Common myeloid progenitor, CD34-positive (primary cell): Measurements from ENCODE around the gene KLF9.

Experiments
- CTCF ChIA-PET: fragments of 350-600 bp; sonication (Branson Sonifier 250); formaldehyde crosslinking; loops from one replicate; lab custom pipeline; 2021; ENCODE audit warnings: antibody characterized with exemption; lab: Charles Lee
- POLR2A ChIA-PET: fragments of 350-600 bp; sonication (Branson Sonifier 250); formaldehyde crosslinking; loops from one replicate; lab custom pipeline; 2021; ENCODE audit warnings: antibody characterized with exemption; lab: Charles Lee
- DNase-seq, 3 donors: peaks; one replicate each; pipeline versions ENCODE4 v3.0.0 to v3.0.0-alpha.2; 2013
- H3K27ac ChIP-seq, 2 experiments: 1 replicate in 1 of 2; 2 replicates in 1 of 2; pipeline ENCODE4 v1.7.0; 2013; ENCODE audit warnings: inconsistent platforms in 2 of 2, low read length in 2 of 2, mild to moderate bottlenecking in 2 of 2, low read depth in 1 of 2, moderate library complexity in 1 of 2; ENCODE audit not compliant: severe bottlenecking in 2 of 2, insufficient read depth in 1 of 2, poor library complexity in 1 of 2
- H3K27me3 ChIP-seq, 5 experiments: replicated peaks in 2 of 5; 1 replicate in 3 of 5; 2 replicates in 2 of 5; pipeline versions ENCODE4 v1.6.1 to v1.7.0; 2013; ENCODE audit warnings: low read length in 4 of 5, mild to moderate bottlenecking in 2 of 5, moderate library complexity in 2 of 5, inconsistent platforms in 1 of 5; ENCODE audit not compliant: insufficient read depth in 5 of 5, control insufficient read depth in 4 of 5
- H3K36me3 ChIP-seq, 4 experiments: 1 replicate in 2 of 4; 2 replicates in 2 of 4; pipeline versions ENCODE4 v1.6.1 to v1.7.0; 2013; ENCODE audit warnings: low read length in 3 of 4, control low read depth in 1 of 4, mild to moderate bottlenecking in 1 of 4; ENCODE audit not compliant: control insufficient read depth in 4 of 4, insufficient read depth in 4 of 4
- H3K4me1 ChIP-seq, 4 experiments: 1 replicate in 3 of 4; 2 replicates in 1 of 4; pipeline versions ENCODE4 v1.6.1 to v1.7.1; 2013; ENCODE audit warnings: low read length in 3 of 4, mild to moderate bottlenecking in 3 of 4, control low read depth in 1 of 4, inconsistent platforms in 1 of 4, moderate library complexity in 1 of 4; ENCODE audit not compliant: control insufficient read depth in 4 of 4, insufficient read depth in 4 of 4; ENCODE audit errors: control extremely low read depth in 1 of 4
- H3K4me3 ChIP-seq, 7 experiments: 1 replicate in 4 of 7; 2 replicates in 3 of 7; pipeline versions ENCODE4 v1.5.1 to v1.7.0; 2013; ENCODE audit warnings: mild to moderate bottlenecking in 7 of 7, low read length in 6 of 7, moderate library complexity in 6 of 7, inconsistent platforms in 2 of 7, low read depth in 2 of 7, control low read depth in 1 of 7; ENCODE audit not compliant: insufficient read depth in 4 of 7, control insufficient read depth in 1 of 7; ENCODE audit errors: extremely low read depth in 1 of 7
- H3K9me3 ChIP-seq, 5 experiments: 1 replicate in 4 of 5; 2 replicates in 1 of 5; pipeline versions ENCODE4 v1.6.1 to v1.7.1; 2013; ENCODE audit warnings: low read length in 4 of 5, mild to moderate bottlenecking in 2 of 5, inconsistent platforms in 1 of 5, low read depth in 1 of 5, moderate library complexity in 1 of 5; ENCODE audit not compliant: control insufficient read depth in 4 of 5, insufficient read depth in 2 of 5; ENCODE audit errors: control extremely low read depth in 1 of 5
- WGBS: methylation state at CpG from one replicate; pipeline ENCODE4 v1.1.5; 2013; ENCODE audit not compliant: insufficient coverage; 5-methylcytosine and 5-hydroxymethylcytosine counted together

KLF9 gene

GRCh38 chr9:70418822-70419555, 4.5 kb upstream of the KLF9 start:
- H3K9me3 ChIP-seq = no peaks in the 10 kb centered on the region
- no peaks in the 10 kb centered on the region for H3K36me3 ChIP-seq
- peak overlapping the region; percentile 84 to 96 for H3K27ac ChIP-seq
- H3K27me3 ChIP-seq = peaks cover 0 to 5% (median 0%) of the 10 kb centered on the region in 5 experiments
- WGBS = under 1% methylated on average over 54 of the region's 65 CpGs
- POLR2A ChIA-PET = interaction anchor here (0.9 to 4.0 kb wide), 3 partner anchors 15 to 66 kb away, joined by 3 to 16 read pairs (median 3); no protein-coding TSS in a partner anchor
- CTCF ChIA-PET = interaction anchor here (0.8 to 2.3 kb wide), 7 partner anchors 8 to 184 kb away, joined by 3 to 8 read pairs (median 3); no protein-coding TSS in a partner anchor
- peak overlapping the region; percentile 12 to 80 (median 65) for H3K4me3 ChIP-seq
- peaks cover 3 to 49% (median 43%) of the 10 kb centered on the region in 4 experiments for H3K4me1 ChIP-seq
- DNase-seq = peak; percentile 92 to 98 (median 96)

- WGBS = 94% methylated on average over 3 of the region's 5 CpGs
- ChIA-PET POLR2A (no interaction called here), CTCF (interaction anchor here (0.6 to 1.7 kb wide), 5 partner anchors 12 to 189 kb away, joined by 3 to 5 read pairs (median 4); no protein-coding TSS in a partner anchor)
- DNase-seq = no peak
- Histone ChIP-seq H3K4me1 (peaks cover 11 to 57% (median 46%) of the 10 kb centered on the region in 4 experiments), H3K9me3 (no peaks in the 10 kb centered on the region), H3K27me3 (peaks cover 0 to 21% (median 0%) of the 10 kb centered on the region in 5 experiments), H3K4me3 (no peak overlapping the region), H3K27ac (no peak overlapping the region), H3K36me3 (no peaks in the 10 kb centered on the region)
These were observed 1.0 kb upstream of the KLF9 start for GRCh38 chr9:70415476-70415875.

- ChIA-PET CTCF (interaction anchor here (0.6 to 1.7 kb wide), 8 partner anchors 11 to 189 kb away, joined by 3 to 8 read pairs (median 4); no protein-coding TSS in a partner anchor), POLR2A (no interaction called here)
- 89% methylated on average over 2 of the region's 2 CpGs for WGBS
- no peaks in the 10 kb centered on the region for H3K9me3 ChIP-seq
- DNase-seq = no peak
- peaks cover 0 to 21% (median 0%) of the 10 kb centered on the region in 5 experiments for H3K27me3 ChIP-seq
- no peak overlapping the region for H3K27ac ChIP-seq
- H3K36me3 ChIP-seq = no peaks in the 10 kb centered on the region
- H3K4me1 ChIP-seq = peaks cover 11 to 59% (median 47%) of the 10 kb centered on the region in 4 experiments
- H3K4me3 ChIP-seq = no peak overlapping the region
These were observed 584 bp upstream of the KLF9 start for GRCh38 chr9:70415041-70415440.

- Histone ChIP-seq H3K9me3 (no peaks in the 10 kb centered on the region), H3K27me3 (peaks cover 0 to 21% (median 0%) of the 10 kb centered on the region in 5 experiments), H3K4me1 (peaks cover 8 to 56% (median 39%) of the 10 kb centered on the region in 4 experiments), H3K4me3 (peak overlapping the region; percentile 59 to 99 (median 87)), H3K36me3 (no peaks in the 10 kb centered on the region), H3K27ac (peak overlapping the region; percentile 96)
- 0% methylated on average over 47 of the region's 53 CpGs for WGBS
- POLR2A ChIA-PET = interaction anchor here (0.6 to 1.3 kb wide), 4 partner anchors 71 to 1486 kb away, joined by 3 to 5 read pairs (median 3); no protein-coding TSS in a partner anchor
- DNase-seq = peak in 2 of 3 donors; percentile 75 to 80
- CTCF ChIA-PET = interaction anchor here (1.2 to 1.5 kb wide), 4 partner anchors 13 to 71 kb away, joined by 3 to 8 read pairs (median 4); no protein-coding TSS in a partner anchor
These were observed 1.0 kb downstream of the KLF9 start for GRCh38 chr9:70413464-70413798.

GRCh38 chr9:70412832-70413463, 1.5 kb downstream of the KLF9 start:
- ChIA-PET CTCF (interaction anchor here (0.5 to 1.4 kb wide), 3 partner anchors 13 to 71 kb away, joined by 3 to 4 read pairs (median 4); no protein-coding TSS in a partner anchor), POLR2A (interaction anchor here (1.0 kb wide), 1 partner anchor 71 kb away, joined by 3 read pairs; no protein-coding TSS in a partner anchor)
- peak overlapping the region; percentile 96 for H3K27ac ChIP-seq
- H3K27me3 ChIP-seq = peaks cover 0 to 21% (median 0%) of the 10 kb centered on the region in 5 experiments
- under 1% methylated on average over 48 of the region's 56 CpGs for WGBS
- peak in 2 of 3 donors; percentile 33 to 45 for DNase-seq
- no peaks in the 10 kb centered on the region for H3K36me3 ChIP-seq
- H3K4me3 ChIP-seq = peak overlapping the region; percentile 59 to 99 (median 87)
- H3K4me1 ChIP-seq = peaks cover 8 to 51% (median 35%) of the 10 kb centered on the region in 4 experiments
- no peaks in the 10 kb centered on the region for H3K9me3 ChIP-seq

- peak; percentile 44 to 61 (median 48) for DNase-seq
- peak overlapping the region; percentile 40 to 96 for H3K27ac ChIP-seq
- ChIA-PET CTCF (interaction anchor here (0.5 to 1.4 kb wide), 4 partner anchors 12 to 72 kb away, joined by 3 to 4 read pairs (median 4); no protein-coding TSS in a partner anchor), POLR2A (interaction anchor here (0.6 to 1.0 kb wide), 3 partner anchors 9 to 158 kb away, joined by 3 to 6 read pairs (median 3); no protein-coding TSS in a partner anchor)
- H3K27me3 ChIP-seq = peaks cover 0 to 21% (median 0%) of the 10 kb centered on the region in 5 experiments
- WGBS = 0% methylated on average over 21 of the region's 41 CpGs
- no peaks in the 10 kb centered on the region for H3K9me3 ChIP-seq
- peak overlapping the region; percentile 59 to 99 (median 87) for H3K4me3 ChIP-seq
- no peaks in the 10 kb centered on the region for H3K36me3 ChIP-seq
- peaks cover 8 to 54% (median 37%) of the 10 kb centered on the region in 4 experiments for H3K4me1 ChIP-seq
These were observed 2.3 kb downstream of the KLF9 start for GRCh38 chr9:70411930-70412831.
